Measurements from ENCODE around the gene PPP2R3B.

The PPP2R3B gene

GRCh38 chrX:318068-318738 lies 68.5 kb downstream of the PPP2R3B start:
- peak overlapping the region; percentile 96 for H3K27ac Mint-ChIP-seq
- ATAC-seq (peak; percentile 73), DNase-seq (ENCODE audit: low spot score in 2 of 2) (peak; percentile 79 to 99)
- peaks cover 30% of the 10 kb centered on the region for H3K36me3 Mint-ChIP-seq
- H3K4me1 Mint-ChIP-seq, result peaks cover 25% of the 10 kb centered on the region
- H3K4me3 Mint-ChIP-seq, result peak overlapping the region; percentile 77
- no peaks in the 10 kb centered on the region for H3K9me3 Mint-ChIP-seq

- Mint-ChIP-seq H3K27ac (peak overlapping the region; percentile 96), H3K4me3 (peak overlapping the region; percentile 77), H3K4me1 (peaks cover 18% of the 10 kb centered on the region), H3K36me3 (peaks cover 23% of the 10 kb centered on the region), H3K9me3 (no peaks in the 10 kb centered on the region)
- peak in 1 of 2 donors; percentile 99 for DNase-seq (ENCODE audit: low spot score in 2 of 2)
- no peak for ATAC-seq
These were observed 69.2 kb downstream of the PPP2R3B start for GRCh38 chrX:317424-318067.

- peaks cover 16% of the 10 kb centered on the region for H3K4me1 Mint-ChIP-seq
- no peak for DNase-seq (ENCODE audit: low spot score in 2 of 2)
- no peaks in the 10 kb centered on the region for H3K9me3 Mint-ChIP-seq
- H3K36me3 Mint-ChIP-seq, result peaks cover 22% of the 10 kb centered on the region
- no peak overlapping the region for H3K27ac Mint-ChIP-seq
- peak overlapping the region; percentile 77 for H3K4me3 Mint-ChIP-seq
- ATAC-seq, result no peak
These were observed 70.1 kb downstream of the PPP2R3B start for GRCh38 chrX:316351-317325.

- no peak overlapping the region for H3K4me3 Mint-ChIP-seq
- H3K9me3 Mint-ChIP-seq, result no peaks in the 10 kb centered on the region
- no peak for ATAC-seq
- peaks cover 8% of the 10 kb centered on the region for H3K4me1 Mint-ChIP-seq
- DNase-seq (ENCODE audit: low spot score in 2 of 2), result no peak
- no peak overlapping the region for H3K27ac Mint-ChIP-seq
- H3K36me3 Mint-ChIP-seq, result peaks cover 30% of the 10 kb centered on the region
These were observed 71.7 kb downstream of the PPP2R3B start for GRCh38 chrX:314781-315595.

- H3K4me3 Mint-ChIP-seq, result no peak overlapping the region
- H3K4me1 Mint-ChIP-seq, result peaks cover 7% of the 10 kb centered on the region
- peaks cover 36% of the 10 kb centered on the region for H3K36me3 Mint-ChIP-seq
- H3K9me3 Mint-ChIP-seq, result no peaks in the 10 kb centered on the region
- H3K27ac Mint-ChIP-seq, result no peak overlapping the region
- no peak for ATAC-seq
- no peak for DNase-seq (ENCODE audit: low spot score in 2 of 2)
These were observed 72.7 kb downstream of the PPP2R3B start for GRCh38 chrX:314049-314448.

- Mint-ChIP-seq H3K4me1 (peaks cover 7% of the 10 kb centered on the region), H3K27ac (peak overlapping the region; percentile 63), H3K9me3 (no peaks in the 10 kb centered on the region), H3K36me3 (peaks cover 36% of the 10 kb centered on the region), H3K4me3 (no peak overlapping the region)
- ATAC-seq (no peak), DNase-seq (ENCODE audit: low spot score in 2 of 2) (no peak)
These were observed 73.2 kb downstream of the PPP2R3B start for GRCh38 chrX:313546-313945.

GRCh38 chrX:312621-313331 lies 73.9 kb downstream of the PPP2R3B start:
- Mint-ChIP-seq H3K4me3 (no peak overlapping the region), H3K36me3 (peaks cover 36% of the 10 kb centered on the region), H3K27ac (peak overlapping the region; percentile 63), H3K4me1 (peaks cover 2% of the 10 kb centered on the region), H3K9me3 (no peaks in the 10 kb centered on the region)
- ATAC-seq (no peak), DNase-seq (ENCODE audit: low spot score in 2 of 2) (no peak)

GRCh38 chrX:311156-312129 lies 75.3 kb downstream of the PPP2R3B start:
- Mint-ChIP-seq H3K27ac (peak overlapping the region; percentile 23), H3K36me3 (peaks cover 46% of the 10 kb centered on the region)

GRCh38 chrX:310621-311155 lies 76.0 kb downstream of the PPP2R3B start:
- Mint-ChIP-seq H3K4me1 (no peaks in the 10 kb centered on the region), H3K9me3 (no peaks in the 10 kb centered on the region), H3K4me3 (no peak overlapping the region), H3K27ac (peak overlapping the region; percentile 23), H3K36me3 (peaks cover 54% of the 10 kb centered on the region)
- DNase-seq (ENCODE audit: low spot score in 2 of 2) (no peak), ATAC-seq (no peak)

More at GRCh38 chrX:311156-312129, 75.3 kb downstream of the PPP2R3B start:
- H3K4me3 Mint-ChIP-seq, result no peak overlapping the region
- no peak for ATAC-seq
- H3K4me1 Mint-ChIP-seq, result no peaks in the 10 kb centered on the region
- DNase-seq (ENCODE audit: low spot score in 2 of 2), result no peak
- no peaks in the 10 kb centered on the region for H3K9me3 Mint-ChIP-seq

- no peak for ATAC-seq
- no peaks in the 10 kb centered on the region for H3K9me3 Mint-ChIP-seq
- H3K36me3 Mint-ChIP-seq, result peaks cover 71% of the 10 kb centered on the region
- DNase-seq (ENCODE audit: low spot score in 2 of 2), result no peak
- no peaks in the 10 kb centered on the region for H3K4me1 Mint-ChIP-seq
- no peak overlapping the region for H3K4me3 Mint-ChIP-seq
- H3K27ac Mint-ChIP-seq, result no peak overlapping the region
These were observed 77.7 kb downstream of the PPP2R3B start for GRCh38 chrX:308821-309520.

- no peak overlapping the region for H3K27ac Mint-ChIP-seq
- no peaks in the 10 kb centered on the region for H3K4me1 Mint-ChIP-seq
- H3K36me3 Mint-ChIP-seq, result peaks cover 86% of the 10 kb centered on the region
- ATAC-seq (no peak), DNase-seq (ENCODE audit: low spot score in 2 of 2) (no peak)
- H3K9me3 Mint-ChIP-seq, result no peaks in the 10 kb centered on the region
- no peak overlapping the region for H3K4me3 Mint-ChIP-seq
These were observed 79.2 kb downstream of the PPP2R3B start for GRCh38 chrX:307261-308111.

Measured in stimulated activated effector memory CD8-positive, alpha-beta T cell treated with anti-CD3 and anti-CD28 coated beads, Interleukin-12 subunit alpha, Interleukin-12 subunit beta, amount 100 ng/mL, for 72 hours (primary cell).